Sigmoid colon (tissue), 4 donors: ENCODE results near the gene RDH11.

Experiments used
- POLR2A ChIP-seq, 2 donors: fragments of 450-650 bp; IDR thresholded peaks; one replicate each; pipeline ENCODE4 v1.6.1; 2016; ENCODE audit warnings: antibody characterized with exemption in 2 of 2, mild to moderate bottlenecking in 2 of 2, moderate library complexity in 2 of 2
- POLR2AphosphoS5 ChIP-seq, 4 donors: sonication (generic); formaldehyde crosslinking; IDR thresholded peaks; one replicate each; pipeline ENCODE4 v1.6.1; 2017; ENCODE audit warnings: antibody characterized with exemption in 4 of 4
- TF ChIP-seq, protein P1 (sequence below), 4 experiments: fragments of 450-650 bp in 3 of 4; fragments of 200-600 bp in 1 of 4; IDR thresholded peaks; one replicate each; pipeline ENCODE4 v1.5.1; 2016 to 2019; ENCODE audit warnings: antibody characterized with exemption in 4 of 4, mild to moderate bottlenecking in 3 of 4, moderate library complexity in 2 of 4

DNA sequence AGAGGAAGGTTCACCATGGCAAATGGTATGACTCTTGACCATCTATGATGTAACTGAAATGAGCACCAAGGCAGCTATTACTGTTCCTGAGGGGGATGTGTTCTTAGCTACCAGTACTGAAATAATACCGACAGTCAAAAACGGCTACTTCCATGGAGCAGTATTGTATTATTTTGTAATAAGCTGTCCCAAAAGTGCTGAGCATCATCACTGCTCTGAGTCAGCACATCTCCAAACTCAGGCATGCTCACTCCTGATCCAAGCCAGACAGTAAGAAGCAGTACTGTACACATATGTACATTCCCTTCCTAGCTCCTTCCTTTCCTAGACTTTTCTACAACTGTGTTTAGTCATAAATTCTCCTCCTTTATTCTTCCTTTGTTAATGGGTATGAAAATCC is 29.7 kb downstream of the RDH11 start:
- TF ChIP-seq POLR2AphosphoS5 (IDR thresholded peaks at IDR 0.05) (no peak), POLR2A (IDR thresholded peaks at IDR 0.05) (no peak)
- TF ChIP-seq, protein P1, sequence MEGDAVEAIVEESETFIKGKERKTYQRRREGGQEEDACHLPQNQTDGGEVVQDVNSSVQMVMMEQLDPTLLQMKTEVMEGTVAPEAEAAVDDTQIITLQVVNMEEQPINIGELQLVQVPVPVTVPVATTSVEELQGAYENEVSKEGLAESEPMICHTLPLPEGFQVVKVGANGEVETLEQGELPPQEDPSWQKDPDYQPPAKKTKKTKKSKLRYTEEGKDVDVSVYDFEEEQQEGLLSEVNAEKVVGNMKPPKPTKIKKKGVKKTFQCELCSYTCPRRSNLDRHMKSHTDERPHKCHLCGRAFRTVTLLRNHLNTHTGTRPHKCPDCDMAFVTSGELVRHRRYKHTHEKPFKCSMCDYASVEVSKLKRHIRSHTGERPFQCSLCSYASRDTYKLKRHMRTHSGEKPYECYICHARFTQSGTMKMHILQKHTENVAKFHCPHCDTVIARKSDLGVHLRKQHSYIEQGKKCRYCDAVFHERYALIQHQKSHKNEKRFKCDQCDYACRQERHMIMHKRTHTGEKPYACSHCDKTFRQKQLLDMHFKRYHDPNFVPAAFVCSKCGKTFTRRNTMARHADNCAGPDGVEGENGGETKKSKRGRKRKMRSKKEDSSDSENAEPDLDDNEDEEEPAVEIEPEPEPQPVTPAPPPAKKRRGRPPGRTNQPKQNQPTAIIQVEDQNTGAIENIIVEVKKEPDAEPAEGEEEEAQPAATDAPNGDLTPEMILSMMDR (IDR thresholded peaks at IDR 0.05), result no peak
